Parathyroid adenoma (tissue), 2 donors: Measurements from ENCODE around the gene PLA2R1.

Experiments used
- H2AFZ ChIP-seq: fragments of 300-600 bp; sonication (generic); one replicate; pipeline ENCODE4 v1.7.0; 2017; ENCODE audit warnings: antibody characterized with exemption, mild to moderate bottlenecking
- H3K27ac ChIP-seq: fragments of 300-600 bp; sonication (generic); one replicate; pipeline ENCODE4 v1.7.0; 2017
- H3K27me3 ChIP-seq: fragments of 300-600 bp; sonication (generic); one replicate; pipeline ENCODE4 v1.7.0; 2017; ENCODE audit warnings: low read length; ENCODE audit not compliant: control insufficient read depth, insufficient read depth
- H3K36me3 ChIP-seq: fragments of 300-600 bp; sonication (generic); one replicate; pipeline ENCODE4 v1.7.0; 2017; ENCODE audit warnings: low read length; ENCODE audit not compliant: control insufficient read depth, insufficient read depth
- H3K4me1 ChIP-seq: fragments of 300-600 bp; sonication (generic); one replicate; pipeline ENCODE4 v1.7.0; 2017; ENCODE audit warnings: control low read depth
- H3K4me2 ChIP-seq: fragments of 300-600 bp; sonication (generic); one replicate; pipeline ENCODE4 v1.7.0; 2017; ENCODE audit warnings: low read length
- H3K4me3 ChIP-seq: fragments of 300-600 bp; sonication (generic); one replicate; pipeline ENCODE4 v1.7.0; 2017; ENCODE audit warnings: low read depth, low read length
- H3K79me2 ChIP-seq: fragments of 300-600 bp; sonication (generic); one replicate; pipeline ENCODE4 v1.7.0; 2017; ENCODE audit warnings: control low read depth
- H3K9ac ChIP-seq: fragments of 300-600 bp; sonication (generic); one replicate; pipeline ENCODE4 v1.7.0; 2017; ENCODE audit warnings: mild to moderate bottlenecking
- H3K9me3 ChIP-seq: fragments of 300-600 bp; sonication (generic); one replicate; pipeline ENCODE4 v1.7.0; 2017; ENCODE audit warnings: low read length; ENCODE audit not compliant: control insufficient read depth
- CTCF ChIP-seq: fragments of 300-600 bp; sonication (generic); IDR thresholded peaks from one replicate; pipeline ENCODE4 v1.7.0; 2017; ENCODE audit warnings: antibody characterized with exemption, mild to moderate bottlenecking
- donor health status: primary hyperparathyroidism.

Gene PLA2R1

GRCh38 chr2:160010361-160011145, 51.9 kb downstream of the PLA2R1 start:
- peaks cover 11% of the 10 kb centered on the region for H3K4me1 ChIP-seq
- no peak for TF ChIP-seq CTCF
- H3K9ac ChIP-seq: no peak overlapping the region
- H3K4me2 ChIP-seq: no peak overlapping the region
- H3K27ac ChIP-seq: no peak overlapping the region
- no peaks in the 10 kb centered on the region for H3K79me2 ChIP-seq
- H3K27me3 ChIP-seq: no peaks in the 10 kb centered on the region
- H3K9me3 ChIP-seq: no peaks in the 10 kb centered on the region
- H3K4me3 ChIP-seq: no peak overlapping the region
- H2AFZ ChIP-seq: no peak overlapping the region
- H3K36me3 ChIP-seq: no peaks in the 10 kb centered on the region

- Histone ChIP-seq H3K4me1 (peaks cover 11% of the 10 kb centered on the region), H3K27me3 (no peaks in the 10 kb centered on the region), H3K4me2 (no peak overlapping the region), H3K36me3 (no peaks in the 10 kb centered on the region), H2AFZ (no peak overlapping the region), H3K79me2 (no peaks in the 10 kb centered on the region), H3K9ac (no peak overlapping the region), H3K9me3 (no peaks in the 10 kb centered on the region), H3K27ac (peak overlapping the region; percentile 29), H3K4me3 (no peak overlapping the region)
- TF ChIP-seq CTCF: no peak
These were observed 55.3 kb downstream of the PLA2R1 start for GRCh38 chr2:160007111-160007510.

DNA sequence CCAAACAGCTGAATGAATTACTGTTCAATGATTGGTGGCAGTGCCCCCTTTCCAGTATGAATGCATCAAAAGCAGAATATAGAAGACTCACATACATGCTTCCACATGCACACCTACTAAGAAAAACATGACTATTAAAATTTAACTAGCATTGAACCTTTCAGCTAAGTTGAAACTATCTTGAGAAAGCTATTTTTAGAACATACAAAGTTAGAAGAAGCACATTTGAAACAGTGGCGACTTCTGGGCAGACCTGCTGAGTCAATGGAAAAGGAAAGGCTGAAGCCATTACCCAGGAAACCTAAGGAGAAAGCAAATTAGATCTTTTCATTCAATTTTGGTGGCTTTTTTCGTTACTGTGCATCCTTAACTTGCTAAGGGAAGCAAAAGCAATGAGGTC, 55.9 kb downstream of the PLA2R1 start:
- H2AFZ ChIP-seq: no peak overlapping the region
- peaks cover 11% of the 10 kb centered on the region for H3K4me1 ChIP-seq
- no peak overlapping the region for H3K4me3 ChIP-seq
- no peak overlapping the region for H3K9ac ChIP-seq
- no peak overlapping the region for H3K4me2 ChIP-seq
- H3K27ac ChIP-seq: peak overlapping the region; percentile 29
- no peak for TF ChIP-seq CTCF
- no peaks in the 10 kb centered on the region for H3K9me3 ChIP-seq
- H3K36me3 ChIP-seq: no peaks in the 10 kb centered on the region
- H3K27me3 ChIP-seq: no peaks in the 10 kb centered on the region
- H3K79me2 ChIP-seq: no peaks in the 10 kb centered on the region

DNA sequence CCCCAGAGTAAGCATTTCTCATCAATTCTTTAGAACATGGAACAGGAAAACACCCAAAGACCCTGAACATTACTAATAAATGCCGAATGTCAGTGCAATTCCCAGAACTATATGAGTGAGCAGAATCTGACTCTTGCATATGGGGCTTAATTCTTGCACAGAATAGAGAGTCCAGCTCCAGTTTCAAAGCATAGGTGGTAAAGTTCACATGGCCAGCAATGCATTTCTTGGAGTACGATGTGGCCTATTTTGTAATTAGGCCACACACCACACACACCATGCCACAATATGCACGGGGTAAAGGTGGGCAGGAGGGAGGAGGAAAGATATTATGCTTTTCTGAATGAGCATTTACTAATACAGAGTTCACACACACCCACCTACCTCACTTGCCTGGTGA, 56.5 kb downstream of the PLA2R1 start:
- no peak overlapping the region for H3K27ac ChIP-seq

More for the DNA sequence above, 56.5 kb downstream of the PLA2R1 start:
- H3K27me3 ChIP-seq: no peaks in the 10 kb centered on the region
- H3K4me2 ChIP-seq: no peak overlapping the region
- peaks cover 11% of the 10 kb centered on the region for H3K4me1 ChIP-seq
- no peaks in the 10 kb centered on the region for H3K79me2 ChIP-seq
- no peaks in the 10 kb centered on the region for H3K36me3 ChIP-seq
- no peak overlapping the region for H2AFZ ChIP-seq
- no peaks in the 10 kb centered on the region for H3K9me3 ChIP-seq
- no peak overlapping the region for H3K9ac ChIP-seq
- TF ChIP-seq CTCF: no peak
- H3K4me3 ChIP-seq: no peak overlapping the region
